ENCODE results near the gene MCUB. TPM values are rescaled to one million over a fixed set of nuclear protein-coding genes. Genes with fewer than 3 reads are reported as not detected.
A peak's percentile ranks its signal among the peaks of the same experiment; 100 is the strongest.

The MCUB gene
- total RNA-seq, 1 donor from 2014 or later = 29.2 TPM

- no peak for DNase-seq (ENCODE audit: low read depth)
Measured at GRCh38 chr4:109722357-109722756, 162.3 kb downstream of the MCUB start.

GRCh38 chr4:109723110-109723509, 163.1 kb downstream of the MCUB start:
- DNase-seq (ENCODE audit: low read depth) = no peak
- no peak for TF ChIP-seq CTCF (IDR thresholded peaks at IDR 0.05; ENCODE audit: insufficient read depth, low read length, poor library complexity, severe bottlenecking)
- no peak overlapping the region for H3K4me3 ChIP-seq (ENCODE audit: low read depth, low read length)
- H3K36me3 ChIP-seq (ENCODE audit: control insufficient read depth, insufficient read depth, low read length) = no peaks in the 10 kb centered on the region
- H3K27me3 ChIP-seq (ENCODE audit: control insufficient read depth, insufficient read depth, low read length) = no peaks in the 10 kb centered on the region

More at GRCh38 chr4:109722357-109722756, 162.3 kb downstream of the MCUB start:
- no peaks in the 10 kb centered on the region for H3K36me3 ChIP-seq (ENCODE audit: control insufficient read depth, insufficient read depth, low read length)
- no peak overlapping the region for H3K4me3 ChIP-seq (ENCODE audit: low read depth, low read length)
- H3K27me3 ChIP-seq (ENCODE audit: control insufficient read depth, insufficient read depth, low read length) = no peaks in the 10 kb centered on the region
- no peak for TF ChIP-seq CTCF (IDR thresholded peaks at IDR 0.05; ENCODE audit: insufficient read depth, low read length, poor library complexity, severe bottlenecking)

GRCh38 chr4:109728385-109728784, 168.3 kb downstream of the MCUB start:
- no peak for DNase-seq (ENCODE audit: low read depth)

GRCh38 chr4:109729117-109729717, 169.2 kb downstream of the MCUB start:
- no peak for TF ChIP-seq CTCF (IDR thresholded peaks at IDR 0.05; ENCODE audit: insufficient read depth, low read length, poor library complexity, severe bottlenecking)
- no peaks in the 10 kb centered on the region for H3K36me3 ChIP-seq (ENCODE audit: control insufficient read depth, insufficient read depth, low read length)
- H3K27me3 ChIP-seq (ENCODE audit: control insufficient read depth, insufficient read depth, low read length) = no peaks in the 10 kb centered on the region
- H3K4me3 ChIP-seq (ENCODE audit: low read depth, low read length) = peak overlapping the region; percentile 60
- no peak for DNase-seq (ENCODE audit: low read depth)

More at GRCh38 chr4:109728385-109728784, 168.3 kb downstream of the MCUB start:
- H3K36me3 ChIP-seq (ENCODE audit: control insufficient read depth, insufficient read depth, low read length) = no peaks in the 10 kb centered on the region
- no peaks in the 10 kb centered on the region for H3K27me3 ChIP-seq (ENCODE audit: control insufficient read depth, insufficient read depth, low read length)
- H3K4me3 ChIP-seq (ENCODE audit: low read depth, low read length) = peak overlapping the region; percentile 60
- TF ChIP-seq CTCF (IDR thresholded peaks at IDR 0.05; ENCODE audit: insufficient read depth, low read length, poor library complexity, severe bottlenecking) = no peak

GRCh38 chr4:109729718-109730618, 169.9 kb downstream of the MCUB start, which contains the start of gene PLA2G12A:
TSS of gene PLA2G12A (minus strand) at chr4:109730070. CDS start at chr4:109729809, 261 bp downstream.
- no peaks in the 10 kb centered on the region for H3K27me3 ChIP-seq (ENCODE audit: control insufficient read depth, insufficient read depth, low read length)
- no peaks in the 10 kb centered on the region for H3K36me3 ChIP-seq (ENCODE audit: control insufficient read depth, insufficient read depth, low read length)
- H3K4me3 ChIP-seq (ENCODE audit: low read depth, low read length) = peak within 1 kb of the TSS; percentile 60
- peak; percentile 16 for DNase-seq (ENCODE audit: low read depth)
- TF ChIP-seq CTCF (IDR thresholded peaks at IDR 0.05; ENCODE audit: insufficient read depth, low read length, poor library complexity, severe bottlenecking) = no peak

Measured in kidney epithelial cell (primary cell).